HG03457 (cell line): Measurements from ENCODE around the gene SMCO1.
"Not testable (repeated sequence)": the region's sequence is repeated elsewhere in the genome, so short reads cannot be mapped to it uniquely, and the experiment has no call there.

Source experiments
- ATAC-seq: cut with Tn5 transposase; IDR thresholded peaks from one replicate; pipeline ENCODE4 v1.9.1; 2021; ENCODE audit warnings: moderate number of reproducible peaks; ENCODE audit not compliant: unreplicated experiment

SMCO1 gene

GRCh38 chr3:196523841-196524240 lies 8.7 kb upstream of the SMCO1 start:
- ATAC-seq: no peak

- ATAC-seq: not testable (repeated sequence)
Measured at GRCh38 chr3:196521291-196521690, 6.1 kb upstream of the SMCO1 start.

- no peak for ATAC-seq
Measured at GRCh38 chr3:196519718-196520082, 4.6 kb upstream of the SMCO1 start.

GRCh38 chr3:196518966-196519717 lies 4.0 kb upstream of the SMCO1 start:
- no peak for ATAC-seq

GRCh38 chr3:196517919-196518318 lies 2.8 kb upstream of the SMCO1 start:
- ATAC-seq: no peak

- ATAC-seq: no peak
Measured at GRCh38 chr3:196517162-196517800, 2.1 kb upstream of the SMCO1 start.

GRCh38 chr3:196514350-196514716 lies 813 bp downstream of the SMCO1 start:
- ATAC-seq: no peak

GRCh38 chr3:196513697-196514349 lies 1.3 kb downstream of the SMCO1 start:
- no peak for ATAC-seq

GRCh38 chr3:196511646-196512425 lies 3.3 kb downstream of the SMCO1 start:
- not testable (repeated sequence) for ATAC-seq

- ATAC-seq: not testable (repeated sequence)
Measured at GRCh38 chr3:196511108-196511507, 4.0 kb downstream of the SMCO1 start.

GRCh38 chr3:196506687-196507086 lies 8.5 kb downstream of the SMCO1 start:
- no peak for ATAC-seq

GRCh38 chr3:196504556-196504955 lies 10.6 kb downstream of the SMCO1 start:
- ATAC-seq: no peak

GRCh38 chr3:196504077-196504398 lies 11.1 kb downstream of the SMCO1 start:
- ATAC-seq: not testable (repeated sequence)

- ATAC-seq: peak; percentile 80
Measured at GRCh38 chr3:196503196-196504076, 11.7 kb downstream of the SMCO1 start, which contains the start of gene RNF168. Gene RNF168, minus strand, starts transcription at chr3:196503768. Its CDS starts 595 bp downstream, at chr3:196503173.

- ATAC-seq: peak; percentile 8
Measured at GRCh38 chr3:196502775-196503195, 12.4 kb downstream of the SMCO1 start.

GRCh38 chr3:196501316-196502044 lies 13.7 kb downstream of the SMCO1 start:
- no peak for ATAC-seq

GRCh38 chr3:196499807-196500524 lies 15.2 kb downstream of the SMCO1 start:
- ATAC-seq: no peak

GRCh38 chr3:196499061-196499460 lies 16.1 kb downstream of the SMCO1 start:
- no peak for ATAC-seq

GRCh38 chr3:196498297-196498696 lies 16.8 kb downstream of the SMCO1 start:
- no peak for ATAC-seq
